Panc1 (cell line): ENCODE data around the gene SPATA33. TPM values are rescaled to one million over a fixed set of nuclear protein-coding genes. Genes with fewer than 3 reads are reported as not detected.

Experiments
- ATAC-seq: fragments of 200-7000 bp; cut with Tn5 transposase; 2 replicates; pipeline ENCODE4 v1.9.1; 2020; ENCODE audit warnings: mild to moderate bottlenecking, moderate library complexity
- BruUV-seq: library from RNA; stranded (reverse); fragments of 400-500 nt; replicated peaks from 2 replicates; lab custom pipeline; 2021; lab: Mats Ljungman, UMichigan
- CTCF ChIA-PET: fragments of 300-600 bp; sonication (Branson Sonifier 250); formaldehyde crosslinking; loops from one replicate; lab custom pipeline; 2022; ENCODE audit warnings: antibody characterized with exemption; lab: Charles Lee
- POLR2A ChIA-PET: fragments of 300-600 bp; sonication (Branson Sonifier 250); formaldehyde crosslinking; loops from one replicate; lab custom pipeline; 2022; ENCODE audit warnings: antibody characterized with exemption; lab: Charles Lee
- DNase-seq: peaks from one replicate; pipeline ENCODE4 v3.0.0-alpha.2; 2010; ENCODE audit warnings: low read depth, low spot score
- H3K27ac ChIP-seq: 2 replicates; pipeline ENCODE4 v1.5.1; 2011; ENCODE audit warnings: mild to moderate bottlenecking, low read length, inconsistent platforms
- H3K27me3 ChIP-seq: fragments of 200-500 bp; sonication (Bioruptor generic); 2 replicates; pipeline ENCODE4 v1.6.0; 2014; ENCODE audit warnings: low read length, inconsistent platforms; ENCODE audit not compliant: control insufficient read depth, insufficient read depth
- H3K36me3 ChIP-seq: fragments of 200-500 bp; sonication (Bioruptor generic); 2 replicates; pipeline ENCODE4 v1.5.1; 2014; ENCODE audit warnings: inconsistent platforms, mild to moderate bottlenecking, low read length, moderate library complexity; ENCODE audit not compliant: control insufficient read depth, insufficient read depth
- H3K4me1 ChIP-seq: 2 replicates; pipeline ENCODE4 v1.5.1; 2011; ENCODE audit warnings: inconsistent platforms, mild to moderate bottlenecking, low read length, moderate library complexity; ENCODE audit not compliant: control insufficient read depth, insufficient read depth
- H3K4me3 ChIP-seq, 2 experiments: 2 replicates each; pipeline ENCODE4 v1.5.1; 2011 to 2012; ENCODE audit warnings: low read depth in 2 of 2, low read length in 2 of 2, mild to moderate bottlenecking in 2 of 2, inconsistent platforms in 1 of 2, moderate library complexity in 1 of 2
- H3K9me3 ChIP-seq: fragments of 200-500 bp; sonication (Bioruptor generic); 2 replicates; pipeline ENCODE4 v1.5.1; 2014; ENCODE audit warnings: low read depth, mild to moderate bottlenecking, inconsistent platforms, low read length, moderate library complexity; ENCODE audit not compliant: control insufficient read depth, insufficient read depth
- POLR2AphosphoS5 ChIP-seq: IDR thresholded peaks from 2 replicates; pipeline ENCODE4 v1.6.1; 2012; ENCODE audit warnings: mild to moderate bottlenecking, low read depth, low read length, moderate library complexity
- SIN3A ChIP-seq: IDR thresholded peaks from 2 replicates; pipeline ENCODE4 v1.6.1; 2012; ENCODE audit warnings: low read depth, mild to moderate bottlenecking, low read length, moderate library complexity, borderline replicate concordance; ENCODE audit not compliant: insufficient read depth
- TCF7L2 ChIP-seq: IDR thresholded peaks from 2 replicates; pipeline ENCODE4 v1.6.1; 2011; ENCODE audit warnings: mild to moderate bottlenecking, low read depth, low read length, inconsistent platforms
- in situ Hi-C: cut with HindIII; loops from 2 replicates; pipeline ENCODE4 v1.10.0; 2016; ENCODE audit warnings: low sequenced_read_pairs, low pct_unique_long_range_greater_than_20kb
- intact Hi-C: fragments of 100-400 bp; cut with micrococcal nuclease; formaldehyde crosslinking; loops from one replicate; pipeline ENCODE4 v1.10.0; 2022; ENCODE audit not compliant: unreplicated experiment
- total RNA-seq: library from RNA; stranded (reverse); gene quantifications from one replicate; pipeline ENCODE4 v1.2.1, GENCODE V29; 2021; ENCODE audit not compliant: unreplicated experiment
- TF ChIP-seq, protein P1 (sequence below), 2 experiments: IDR thresholded peaks; 2 replicates each; pipeline ENCODE4 v1.6.1; 2011 to 2012; ENCODE audit warnings: low read depth in 2 of 2, control low read depth in 1 of 2, low read length in 1 of 2, mild to moderate bottlenecking in 1 of 2, moderate library complexity in 1 of 2; ENCODE audit not compliant: insufficient read depth in 1 of 2
- TF ChIP-seq, protein P2 (sequence below): fragments of 450-650 bp; IDR thresholded peaks from 2 replicates; pipeline ENCODE4 v1.5.1; 2017; ENCODE audit warnings: mild to moderate bottlenecking

Gene SPATA33
- total RNA-seq, 1 experiment from 2014 or later: 18.3 TPM

DNA sequence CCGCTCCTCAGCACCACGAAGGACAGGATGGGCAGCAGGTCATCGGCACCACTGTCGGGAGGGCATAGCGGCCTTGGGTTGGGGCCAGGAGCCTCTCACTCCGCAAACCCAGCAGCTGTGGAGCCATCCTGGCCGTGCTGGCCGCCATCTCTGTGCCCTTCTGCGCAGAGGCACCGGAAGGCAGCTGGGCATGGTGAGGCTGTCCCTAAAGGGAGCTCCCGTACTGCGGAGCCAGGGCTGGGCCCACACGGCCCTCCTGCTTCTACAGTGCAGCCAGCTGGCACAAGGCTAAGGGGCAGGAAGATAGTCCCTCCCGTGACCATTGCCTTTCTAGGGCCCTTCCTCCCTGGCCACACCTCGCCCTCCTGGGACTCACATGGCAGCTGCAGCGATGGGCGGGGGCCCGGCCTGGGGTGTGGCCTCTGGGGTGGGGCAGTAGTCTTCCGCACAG, 50.9 kb downstream of the SPATA33 start:
- DNase-seq (no peak), ATAC-seq (no peak)
- Histone ChIP-seq H3K4me3 (no peak overlapping the region), H3K4me1 (0 out of 2 replicates have a peak, but pooled peaks cover 5% of the 10 kb centered on the region), H3K27me3 (no peaks in the 10 kb centered on the region), H3K36me3 (no peaks in the 10 kb centered on the region; the same call in 1 of the 2 replicates), H3K9me3 (no peaks in the 10 kb centered on the region), H3K27ac (no peak overlapping the region)
- TF ChIP-seq SIN3A (no peak), POLR2AphosphoS5 (no peak), TCF7L2 (no peak)
- TF ChIP-seq, protein P1, sequence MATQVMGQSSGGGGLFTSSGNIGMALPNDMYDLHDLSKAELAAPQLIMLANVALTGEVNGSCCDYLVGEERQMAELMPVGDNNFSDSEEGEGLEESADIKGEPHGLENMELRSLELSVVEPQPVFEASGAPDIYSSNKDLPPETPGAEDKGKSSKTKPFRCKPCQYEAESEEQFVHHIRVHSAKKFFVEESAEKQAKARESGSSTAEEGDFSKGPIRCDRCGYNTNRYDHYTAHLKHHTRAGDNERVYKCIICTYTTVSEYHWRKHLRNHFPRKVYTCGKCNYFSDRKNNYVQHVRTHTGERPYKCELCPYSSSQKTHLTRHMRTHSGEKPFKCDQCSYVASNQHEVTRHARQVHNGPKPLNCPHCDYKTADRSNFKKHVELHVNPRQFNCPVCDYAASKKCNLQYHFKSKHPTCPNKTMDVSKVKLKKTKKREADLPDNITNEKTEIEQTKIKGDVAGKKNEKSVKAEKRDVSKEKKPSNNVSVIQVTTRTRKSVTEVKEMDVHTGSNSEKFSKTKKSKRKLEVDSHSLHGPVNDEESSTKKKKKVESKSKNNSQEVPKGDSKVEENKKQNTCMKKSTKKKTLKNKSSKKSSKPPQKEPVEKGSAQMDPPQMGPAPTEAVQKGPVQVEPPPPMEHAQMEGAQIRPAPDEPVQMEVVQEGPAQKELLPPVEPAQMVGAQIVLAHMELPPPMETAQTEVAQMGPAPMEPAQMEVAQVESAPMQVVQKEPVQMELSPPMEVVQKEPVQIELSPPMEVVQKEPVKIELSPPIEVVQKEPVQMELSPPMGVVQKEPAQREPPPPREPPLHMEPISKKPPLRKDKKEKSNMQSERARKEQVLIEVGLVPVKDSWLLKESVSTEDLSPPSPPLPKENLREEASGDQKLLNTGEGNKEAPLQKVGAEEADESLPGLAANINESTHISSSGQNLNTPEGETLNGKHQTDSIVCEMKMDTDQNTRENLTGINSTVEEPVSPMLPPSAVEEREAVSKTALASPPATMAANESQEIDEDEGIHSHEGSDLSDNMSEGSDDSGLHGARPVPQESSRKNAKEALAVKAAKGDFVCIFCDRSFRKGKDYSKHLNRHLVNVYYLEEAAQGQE (IDR thresholded peaks at IDR 0.05; ENCODE audit: insufficient read depth in 1 of 2, low read depth in 2 of 2, low read length in 1 of 2): no peak
- TF ChIP-seq, protein P2, sequence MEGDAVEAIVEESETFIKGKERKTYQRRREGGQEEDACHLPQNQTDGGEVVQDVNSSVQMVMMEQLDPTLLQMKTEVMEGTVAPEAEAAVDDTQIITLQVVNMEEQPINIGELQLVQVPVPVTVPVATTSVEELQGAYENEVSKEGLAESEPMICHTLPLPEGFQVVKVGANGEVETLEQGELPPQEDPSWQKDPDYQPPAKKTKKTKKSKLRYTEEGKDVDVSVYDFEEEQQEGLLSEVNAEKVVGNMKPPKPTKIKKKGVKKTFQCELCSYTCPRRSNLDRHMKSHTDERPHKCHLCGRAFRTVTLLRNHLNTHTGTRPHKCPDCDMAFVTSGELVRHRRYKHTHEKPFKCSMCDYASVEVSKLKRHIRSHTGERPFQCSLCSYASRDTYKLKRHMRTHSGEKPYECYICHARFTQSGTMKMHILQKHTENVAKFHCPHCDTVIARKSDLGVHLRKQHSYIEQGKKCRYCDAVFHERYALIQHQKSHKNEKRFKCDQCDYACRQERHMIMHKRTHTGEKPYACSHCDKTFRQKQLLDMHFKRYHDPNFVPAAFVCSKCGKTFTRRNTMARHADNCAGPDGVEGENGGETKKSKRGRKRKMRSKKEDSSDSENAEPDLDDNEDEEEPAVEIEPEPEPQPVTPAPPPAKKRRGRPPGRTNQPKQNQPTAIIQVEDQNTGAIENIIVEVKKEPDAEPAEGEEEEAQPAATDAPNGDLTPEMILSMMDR: no peak
- intact Hi-C loops (no loop called here), in situ Hi-C loops (no loop called here)
- ChIA-PET CTCF (no interaction called here), POLR2A (no interaction called here)
- no TSS peak for BruUV-seq

DNA sequence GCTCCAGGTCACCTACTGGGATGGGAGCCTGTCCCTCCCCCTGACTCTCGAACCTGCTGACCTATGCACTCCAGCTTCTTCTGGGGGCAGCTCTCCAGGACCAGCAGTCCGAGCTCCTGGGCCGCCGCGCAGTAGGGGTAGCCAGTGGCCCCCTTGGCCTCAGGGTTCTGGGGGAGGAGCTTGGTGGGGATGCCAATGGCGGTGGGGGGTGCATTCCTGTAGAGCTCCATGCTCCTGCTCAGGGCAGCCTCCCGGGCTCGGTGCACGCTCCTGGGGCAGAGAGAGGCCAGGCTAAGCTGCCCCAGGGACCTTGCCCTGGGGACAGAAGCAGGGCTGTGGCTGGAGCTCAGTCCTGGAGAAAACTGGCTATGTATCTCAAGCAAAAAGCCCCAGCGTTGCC, 51.5 kb downstream of the SPATA33 start:
- H3K4me3 ChIP-seq: no peak overlapping the region
- intact Hi-C loops: no loop called here
- DNase-seq (no peak), ATAC-seq (no peak)
- H3K36me3 ChIP-seq: no peaks in the 10 kb centered on the region; the same call in 1 of the 2 replicates
- CTCF ChIA-PET: no interaction called here
- TF ChIP-seq SIN3A (no peak), TCF7L2 (no peak), POLR2AphosphoS5 (no peak)
- TF ChIP-seq, protein P1 (IDR thresholded peaks at IDR 0.05; ENCODE audit: insufficient read depth in 1 of 2, low read depth in 2 of 2, low read length in 1 of 2): no peak
- TF ChIP-seq, protein P2: no peak
- no peaks in the 10 kb centered on the region for H3K27me3 ChIP-seq
- 0 out of 2 replicates have a peak, but pooled peaks cover 5% of the 10 kb centered on the region for H3K4me1 ChIP-seq
- POLR2A ChIA-PET: no interaction called here
- no TSS peak for BruUV-seq
- no peak overlapping the region for H3K27ac ChIP-seq
- no peaks in the 10 kb centered on the region for H3K9me3 ChIP-seq
- in situ Hi-C loops: no loop called here
